NCI-H1048 (cell line): ENCODE measurements around the gene RER1.

Experiments used
- DNase-seq: peaks from one replicate; lab custom pipeline; 2025; lab: John Stamatoyannopoulos, UW

RER1 gene

GRCh38 chr1:2389644-2390043 is 2.0 kb upstream of the RER1 start:
- DNase-seq, result no peak

- no peak for DNase-seq
Measured at GRCh38 chr1:2391931-2392509, 379 bp downstream of the RER1 start.

- no peak for DNase-seq
Measured at GRCh38 chr1:2392686-2393085, 1.0 kb downstream of the RER1 start.

- no peak for DNase-seq
Measured at GRCh38 chr1:2393471-2393877, 1.8 kb downstream of the RER1 start.

GRCh38 chr1:2394220-2394619 is 2.6 kb downstream of the RER1 start:
- no peak for DNase-seq

- DNase-seq, result no peak
Measured at GRCh38 chr1:2394761-2395160, 3.1 kb downstream of the RER1 start.

GRCh38 chr1:2395245-2395644 is 3.6 kb downstream of the RER1 start:
- DNase-seq, result no peak

- no peak for DNase-seq
Measured at GRCh38 chr1:2396059-2396458, 4.4 kb downstream of the RER1 start.

- no peak for DNase-seq
Measured at GRCh38 chr1:2396476-2396875, 4.8 kb downstream of the RER1 start.

GRCh38 chr1:2397007-2397679 is 5.5 kb downstream of the RER1 start:
- no peak for DNase-seq

- DNase-seq, result no peak
Measured at GRCh38 chr1:2398871-2399270, 7.2 kb downstream of the RER1 start.

GRCh38 chr1:2399890-2400575 is 8.4 kb downstream of the RER1 start:
- no peak for DNase-seq

GRCh38 chr1:2400576-2400909 is 8.9 kb downstream of the RER1 start:
- DNase-seq, result no peak

GRCh38 chr1:2400950-2401649 is 9.5 kb downstream of the RER1 start:
- DNase-seq, result no peak

- DNase-seq, result no peak
Measured at GRCh38 chr1:2402420-2402819, 10.8 kb downstream of the RER1 start.

- DNase-seq, result no peak
Measured at GRCh38 chr1:2403273-2403672, 11.6 kb downstream of the RER1 start.

GRCh38 chr1:2404142-2404889 is 12.7 kb downstream of the RER1 start:
- no peak for DNase-seq

GRCh38 chr1:2404890-2405511 is 13.4 kb downstream of the RER1 start:
- DNase-seq, result no peak

GRCh38 chr1:2405588-2406295 is 14.1 kb downstream of the RER1 start:
- DNase-seq, result no peak

- no peak for DNase-seq
Measured at GRCh38 chr1:2406451-2407041, 14.9 kb downstream of the RER1 start.
